DOHH2 (cell line): ENCODE measurements around the gene DTYMK.

ENCODE experiments used
- CTCF ChIP-seq: fragments of 200-600 bp; sonication (generic); IDR thresholded peaks from one replicate; pipeline ENCODE4 v1.5.1; 2014; ENCODE audit warnings: antibody characterized with exemption, mild to moderate bottlenecking, low read depth, low read length; ENCODE audit not compliant: poor library complexity, severe bottlenecking
- EZH2phosphoT487 ChIP-seq: fragments of 200-600 bp; sonication (generic); IDR thresholded peaks from 2 replicates; pipeline ENCODE4 v1.6.1; 2017; ENCODE audit warnings: borderline replicate concordance, mild to moderate bottlenecking, antibody characterized with exemption, low read length, moderate library complexity, mixed read lengths

DNA sequence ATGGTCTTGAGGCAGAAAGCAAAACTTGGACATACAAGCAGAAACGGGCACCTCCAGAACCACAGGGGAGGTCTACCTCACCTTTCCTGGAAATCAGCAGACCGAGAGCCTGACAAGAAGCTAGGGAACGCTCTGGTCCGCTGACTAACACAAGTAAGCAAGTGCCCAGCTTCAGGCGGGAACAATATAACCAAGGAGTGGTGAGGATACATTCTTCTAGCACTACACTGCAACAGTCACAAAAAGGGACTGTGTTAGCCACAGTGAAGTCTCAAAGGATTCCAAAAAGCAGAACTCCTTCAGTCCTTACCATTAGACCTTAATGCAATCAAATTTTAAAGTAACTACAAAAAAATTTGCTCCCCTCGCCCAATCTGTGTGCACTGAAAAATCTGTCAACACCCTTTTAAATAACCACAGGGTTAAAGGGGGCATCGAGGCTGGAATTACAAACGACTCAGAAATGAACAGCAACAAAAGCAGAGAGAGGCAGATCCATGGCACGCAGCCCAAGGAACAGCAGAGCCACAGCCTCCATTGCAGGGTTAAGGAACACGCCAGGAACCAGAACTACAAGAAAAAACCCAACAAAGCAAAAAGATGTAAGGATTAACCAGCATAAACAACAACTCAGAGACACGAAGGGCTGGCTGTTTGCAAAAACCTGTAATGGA is 56.7 kb downstream of the DTYMK start:
- TF ChIP-seq EZH2phosphoT487: no peak
- no peak for TF ChIP-seq CTCF
